GM21529 (cell line): ENCODE measurements around the gene TAS2R46.
"Not testable (repeated sequence)": the region's sequence is repeated elsewhere in the genome, so short reads cannot be mapped to it uniquely, and the experiment has no call there.

Experiments used
- ATAC-seq: cut with Tn5 transposase; IDR thresholded peaks from one replicate; pipeline ENCODE4 v1.9.1; 2021; ENCODE audit not compliant: unreplicated experiment

The TAS2R46 gene, protein sequence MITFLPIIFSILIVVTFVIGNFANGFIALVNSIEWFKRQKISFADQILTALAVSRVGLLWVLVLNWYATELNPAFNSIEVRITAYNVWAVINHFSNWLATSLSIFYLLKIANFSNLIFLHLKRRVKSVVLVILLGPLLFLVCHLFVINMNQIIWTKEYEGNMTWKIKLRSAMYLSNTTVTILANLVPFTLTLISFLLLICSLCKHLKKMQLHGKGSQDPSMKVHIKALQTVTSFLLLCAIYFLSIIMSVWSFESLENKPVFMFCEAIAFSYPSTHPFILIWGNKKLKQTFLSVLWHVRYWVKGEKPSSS

GRCh38 chr12:11062194-11062593, at the start of gene TAS2R46:
Gene TAS2R46 (minus strand): TSS chr12:11062294. CDS start chr12:11062294, 0 bp downstream.
- ATAC-seq = not testable (repeated sequence)

DNA sequence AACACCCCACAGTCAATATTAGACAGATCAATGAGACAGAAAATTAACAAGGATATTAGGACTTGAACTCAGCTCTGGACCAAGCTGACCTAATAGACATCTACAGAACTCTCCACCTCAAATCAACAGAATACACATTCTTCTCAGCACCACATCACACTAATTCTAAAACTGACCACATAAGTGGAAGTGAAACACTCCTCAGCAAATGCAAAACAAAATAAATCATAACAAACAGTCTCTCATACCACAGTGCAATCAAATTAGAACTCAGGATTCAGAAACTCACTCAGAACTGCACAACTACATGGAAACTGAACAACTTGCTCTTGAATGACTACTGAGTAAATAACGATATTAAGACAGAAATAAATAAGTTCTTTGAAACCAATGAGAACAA, 49.1 kb upstream of the TAS2R46 start:
- not testable (repeated sequence) for ATAC-seq

DNA sequence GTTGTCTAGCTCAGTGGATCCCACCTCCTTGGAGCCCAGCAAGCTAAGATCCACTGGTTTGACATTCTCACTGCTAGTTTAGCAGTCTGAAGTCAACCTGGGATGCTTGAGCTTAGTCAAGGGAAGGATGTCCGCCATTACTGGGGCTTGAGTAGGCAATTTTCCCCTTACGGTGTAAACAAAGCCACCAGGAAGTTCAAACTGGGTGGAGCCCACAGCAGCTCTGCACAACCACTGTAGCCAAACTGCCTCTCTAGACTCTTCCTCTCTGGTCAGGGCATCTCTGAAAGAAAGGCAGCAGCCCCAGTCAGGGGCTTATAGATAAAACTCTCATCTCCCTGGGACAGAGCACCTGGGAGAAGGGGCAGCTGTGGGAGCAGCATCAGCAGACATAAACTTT, 46.8 kb upstream of the TAS2R46 start:
- no peak for ATAC-seq

DNA sequence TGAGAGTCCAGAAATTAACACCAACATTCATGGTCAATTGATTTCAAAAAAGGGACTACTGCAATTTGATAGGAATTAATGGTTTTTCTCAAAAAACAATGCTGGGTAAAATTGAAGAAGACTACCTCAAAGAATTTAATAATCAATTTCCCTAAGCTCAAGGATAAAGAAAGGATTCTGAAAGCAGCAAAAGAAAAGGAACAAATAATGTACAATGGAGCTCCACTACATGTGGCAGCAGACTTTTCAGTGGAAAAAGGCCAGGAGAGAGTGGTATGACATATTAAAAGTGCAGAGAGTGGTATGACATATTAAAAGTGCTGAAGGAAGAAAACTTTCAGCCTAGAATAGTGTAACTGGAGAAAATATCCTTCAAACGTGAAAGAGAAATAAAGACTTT, 45.6 kb upstream of the TAS2R46 start:
- ATAC-seq = no peak

GRCh38 chr12:11106288-11106687, 44.2 kb upstream of the TAS2R46 start:
- no peak for ATAC-seq

DNA sequence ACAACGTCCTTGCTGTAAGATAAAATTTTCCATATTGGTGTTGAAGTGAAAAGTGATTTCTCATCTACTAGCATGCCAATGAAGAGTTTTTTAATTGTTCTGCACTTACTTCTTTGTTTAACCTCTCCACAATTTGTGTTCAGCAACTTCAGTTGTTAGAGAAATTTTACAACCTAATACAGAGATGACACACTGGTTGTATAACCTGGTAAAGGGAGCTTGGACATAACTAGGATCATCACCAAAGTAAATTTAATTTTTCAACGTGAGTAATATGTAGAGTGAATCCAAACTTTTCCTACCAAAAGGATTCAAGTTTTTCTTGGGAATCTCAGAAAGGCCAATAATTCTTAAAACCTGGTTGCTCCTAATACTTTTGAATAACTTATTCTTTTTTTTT, 43.5 kb upstream of the TAS2R46 start:
- no peak for ATAC-seq

DNA sequence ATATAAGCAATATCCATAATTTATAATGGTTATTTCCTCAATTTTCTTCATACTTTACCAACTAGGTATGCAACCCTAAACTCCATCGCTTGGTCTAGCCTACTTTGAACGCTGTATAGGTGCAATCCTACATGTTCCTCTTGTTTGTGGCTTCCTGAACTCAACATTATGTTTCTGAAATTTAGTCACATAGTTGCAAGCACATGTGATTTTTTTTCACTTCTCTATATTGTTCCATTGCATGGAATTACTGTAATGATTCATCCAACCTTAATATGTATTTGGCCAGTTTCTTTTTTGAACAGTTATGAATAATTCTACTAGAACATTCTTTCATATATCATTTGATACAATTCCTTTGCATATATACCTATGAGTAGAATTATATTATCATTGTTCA, 32.8 kb upstream of the TAS2R46 start:
- ATAC-seq = not testable (repeated sequence)

DNA sequence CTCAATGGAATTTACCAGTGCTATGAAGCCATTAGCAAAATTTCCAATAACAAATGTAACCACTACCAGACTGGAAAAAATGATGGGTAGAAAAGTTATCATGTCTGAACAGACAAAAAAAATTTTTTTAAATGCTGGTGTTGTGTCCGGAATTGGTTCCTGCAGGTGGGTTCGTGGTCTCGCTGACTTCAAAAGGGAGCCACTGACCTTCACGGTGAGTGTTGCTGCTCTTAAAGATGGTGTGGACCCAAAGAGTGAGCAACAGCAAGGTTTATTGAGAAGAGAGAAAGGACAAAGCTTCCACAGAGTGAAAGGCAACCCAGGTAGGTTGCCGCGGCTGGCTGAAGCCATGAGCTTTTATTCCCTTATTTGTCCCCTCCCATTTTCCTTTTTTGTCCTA, 30.0 kb upstream of the TAS2R46 start, which contains the start of gene TAS2R43:
Gene TAS2R43, minus strand, starts transcription at position 186 of the 400 bp plus-strand sequence. Its CDS starts 84 bp downstream, at position 102.
- no peak for ATAC-seq

DNA sequence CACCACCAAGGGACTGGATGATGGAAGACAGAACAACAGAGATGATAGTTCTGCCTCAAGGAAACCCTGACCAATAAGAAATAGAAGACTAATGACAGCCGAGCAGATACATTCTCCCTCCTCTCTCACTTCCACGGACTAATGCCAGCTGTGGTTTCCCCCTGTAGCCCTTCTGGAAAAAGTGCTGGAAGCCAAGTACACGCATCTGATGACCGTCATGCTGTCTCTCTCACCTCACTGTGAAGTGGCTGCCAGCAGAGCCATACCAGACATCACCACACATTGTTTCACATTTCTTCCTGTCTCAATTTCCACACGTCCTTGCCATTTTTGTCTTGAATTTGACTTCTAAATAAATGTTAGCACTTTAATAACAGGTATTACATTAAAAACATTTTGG, 27.2 kb upstream of the TAS2R46 start:
- no peak for ATAC-seq

DNA sequence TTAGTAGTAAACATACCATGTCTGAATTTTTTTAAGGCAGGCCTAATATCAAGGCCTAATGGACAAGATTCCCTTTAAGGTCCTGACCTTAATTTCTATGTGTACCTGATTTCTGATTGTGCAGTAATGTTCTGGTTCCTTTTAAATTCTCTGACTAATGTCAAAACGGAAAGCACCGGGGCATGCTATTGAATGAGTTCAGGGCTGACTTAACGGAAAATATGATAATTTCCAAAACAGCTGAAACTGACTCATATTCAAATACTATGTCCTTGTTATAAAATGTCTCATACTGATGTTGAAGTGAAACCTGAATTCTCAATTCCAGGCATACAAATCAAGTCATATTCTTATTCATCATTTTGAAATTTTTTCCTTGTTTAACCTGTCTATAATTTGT, 23.3 kb upstream of the TAS2R46 start:
- no peak for ATAC-seq

GRCh38 chr12:11081987-11082386, 19.9 kb upstream of the TAS2R46 start:
- ATAC-seq = no peak

GRCh38 chr12:11078246-11078645, 16.2 kb upstream of the TAS2R46 start:
- ATAC-seq = no peak

- no peak for ATAC-seq
Observed at GRCh38 chr12:11075642-11076041, 13.5 kb upstream of the TAS2R46 start.

GRCh38 chr12:11071414-11071813, 9.3 kb upstream of the TAS2R46 start:
- no peak for ATAC-seq

DNA sequence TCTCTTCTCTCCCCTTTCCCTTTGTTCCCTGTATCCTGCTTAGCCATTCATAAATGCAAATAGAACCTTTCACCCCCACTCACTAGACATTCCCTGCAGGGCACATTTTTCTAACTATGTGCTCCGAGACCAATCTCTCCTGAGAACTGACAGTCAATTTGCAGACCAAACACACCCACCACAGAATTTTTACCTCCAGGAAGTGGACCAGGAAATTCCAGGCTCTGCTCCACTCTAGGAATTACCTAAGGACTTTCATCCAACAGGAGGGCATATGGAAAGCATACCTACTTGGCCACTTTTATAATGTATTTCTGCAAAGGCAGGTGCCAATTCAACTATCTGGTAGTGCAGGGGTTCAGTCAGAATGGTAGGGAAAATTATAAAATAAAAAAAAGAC, 8.9 kb upstream of the TAS2R46 start:
- ATAC-seq = no peak

- ATAC-seq = no peak
Observed at GRCh38 chr12:11069854-11070365, 7.8 kb upstream of the TAS2R46 start.

DNA sequence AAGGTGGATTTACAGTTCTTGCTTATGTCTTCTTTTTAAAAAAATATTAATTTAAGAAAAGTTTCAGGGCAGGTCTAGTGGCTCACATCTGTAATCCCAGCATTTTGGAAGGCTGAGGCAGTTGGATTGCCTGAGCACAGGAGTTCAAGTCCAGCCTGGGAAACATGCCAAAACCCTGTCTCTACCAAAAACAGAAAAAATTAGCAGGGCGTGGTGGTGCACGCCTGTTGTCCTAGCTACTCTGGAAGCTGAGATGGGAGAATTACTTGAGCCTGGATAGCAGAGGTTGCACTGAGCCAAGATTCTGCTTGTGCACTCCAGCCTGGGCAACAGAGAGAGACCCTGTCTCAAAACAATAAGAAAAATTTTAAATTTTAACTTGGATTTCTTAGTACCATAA, 5.4 kb upstream of the TAS2R46 start:
- ATAC-seq = no peak

DNA sequence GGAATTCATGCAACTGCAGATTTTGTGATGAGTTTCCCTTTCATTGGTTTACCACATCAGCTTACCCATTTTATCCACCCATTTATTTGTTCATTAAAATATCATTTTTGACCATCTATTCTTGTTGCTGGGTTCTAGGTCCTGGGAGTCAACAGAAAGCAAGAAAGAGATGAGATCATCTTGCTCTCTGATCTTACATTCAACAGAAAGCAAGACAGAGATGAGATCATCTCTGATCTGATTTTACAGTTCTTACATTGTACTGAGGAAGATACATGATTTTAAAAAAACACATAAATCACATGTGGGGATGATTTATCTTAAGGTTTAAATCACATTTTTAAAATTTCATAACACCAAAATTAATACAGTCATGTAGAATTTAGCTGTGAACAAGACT, 2.3 kb downstream of the TAS2R46 start:
- ATAC-seq = no peak

DNA sequence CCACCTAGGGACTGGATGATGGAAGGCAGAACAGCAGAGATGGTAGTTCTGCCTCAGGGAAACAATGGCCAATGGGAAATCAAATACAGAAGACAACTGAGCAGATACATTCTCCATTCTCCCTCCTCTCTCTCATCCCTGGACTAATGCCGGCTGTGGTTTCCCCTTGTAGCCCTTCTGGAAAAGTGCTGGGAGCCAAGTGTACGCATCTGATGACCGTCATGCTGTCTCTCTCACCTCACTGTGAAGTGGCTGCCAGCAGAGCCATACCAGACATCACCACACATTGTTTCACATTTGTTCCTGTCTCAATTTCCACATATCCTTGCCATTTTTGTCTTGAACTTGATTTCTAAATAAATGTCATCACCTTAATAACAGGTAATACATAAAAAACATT, 3.1 kb downstream of the TAS2R46 start:
- ATAC-seq = no peak

- no peak for ATAC-seq
Observed at GRCh38 chr12:11055306-11055705, 6.8 kb downstream of the TAS2R46 start.

DNA sequence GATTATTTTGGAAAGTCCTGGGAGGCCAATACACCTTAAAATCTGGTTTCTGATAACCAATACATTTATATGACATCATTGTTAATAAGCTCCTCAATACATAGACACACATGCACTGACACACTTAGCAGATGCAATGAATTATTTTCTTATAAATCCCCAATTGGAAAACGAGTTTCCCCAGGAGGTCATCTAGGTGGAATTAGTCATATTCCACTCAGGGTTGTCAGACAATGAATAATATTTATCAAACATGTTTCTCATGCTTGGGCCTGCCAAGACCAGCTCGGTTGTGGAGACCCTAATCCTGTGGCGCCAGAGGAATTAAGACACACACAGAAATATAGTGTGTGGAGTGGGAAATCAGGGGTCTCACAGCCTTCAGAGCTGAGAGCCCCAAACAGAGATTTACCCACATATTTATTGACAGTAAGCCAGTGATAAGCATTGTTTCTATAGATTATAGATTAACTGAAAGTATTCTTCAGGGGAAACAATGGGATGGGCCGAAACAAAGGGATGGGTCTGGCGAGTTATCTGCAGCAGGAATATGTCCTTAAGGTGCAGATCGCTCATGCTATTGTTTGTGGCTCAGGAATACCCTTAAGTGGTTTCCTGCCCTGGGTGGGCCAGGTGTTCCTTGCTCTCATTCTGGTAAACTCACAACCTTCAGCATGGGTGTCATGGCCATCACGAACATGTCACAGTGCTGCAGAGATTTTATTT, 12.1 kb downstream of the TAS2R46 start:
- ATAC-seq = not testable (repeated sequence)

DNA sequence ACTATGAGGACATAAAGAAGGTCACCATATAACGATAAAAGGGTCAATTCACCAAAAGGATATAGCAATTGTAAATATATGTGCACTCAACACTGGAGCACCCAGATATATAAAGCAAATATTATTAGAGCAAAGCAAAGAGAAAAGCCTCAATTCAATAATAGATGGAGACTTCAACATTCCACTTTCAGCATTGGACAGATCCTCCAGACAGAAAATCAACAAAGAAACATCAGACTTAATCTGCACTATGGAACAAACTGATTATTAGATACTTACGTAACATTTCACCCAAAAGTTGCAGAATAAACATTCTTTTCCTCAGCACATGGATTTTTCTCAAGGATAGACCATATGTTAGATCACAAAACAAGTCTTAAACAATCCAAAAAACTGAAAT, 20.7 kb downstream of the TAS2R46 start:
- not testable (repeated sequence) for ATAC-seq
